HCT116 (cell line): ENCODE data around the gene MCOLN3. TPM values are rescaled to one million over a fixed set of nuclear protein-coding genes. Genes with fewer than 3 reads are reported as not detected.
A peak's percentile ranks its signal among the peaks of the same experiment; 100 is the strongest.

Source experiments
- ATAC-seq: fragments of 200-7000 bp; cut with Tn5 transposase; 2 replicates; pipeline ENCODE4 v1.9.1; 2020; ENCODE audit warnings: mild to moderate bottlenecking, moderate library complexity
- BruUV-seq: library from RNA; stranded (reverse); fragments of 400-500 nt; replicated peaks from 2 replicates; lab custom pipeline; 2021; lab: Mats Ljungman, UMichigan
- CTCF ChIA-PET: fragments of 300-600 bp; sonication (Branson Sonifier 250); formaldehyde crosslinking; loops from one replicate; lab custom pipeline; 2021; ENCODE audit warnings: antibody characterized with exemption; lab: Charles Lee
- POLR2A ChIA-PET: fragments of 300-600, 350-600 bp; sonication (Branson Sonifier 250); formaldehyde crosslinking; loops from one replicate; lab custom pipeline; 2021; ENCODE audit warnings: antibody characterized with exemption; lab: Charles Lee
- RAD21 ChIA-PET, 2 experiments: fragments of 300-600 bp; sonication (Branson Sonifier 250); formaldehyde crosslinking; loops; one replicate each; lab custom pipeline; 2023; ENCODE audit warnings: low total read pairs in 2 of 2; ENCODE audit not compliant: uncharacterized antibody in 2 of 2, unreplicated experiment in 2 of 2, low non-redundant PET in 1 of 2; lab: Charles Lee
- DNase-seq: peaks from one replicate; pipeline ENCODE4 v3.0.0-alpha.2; 2010; ENCODE audit warnings: low read depth, low spot score
- H2AFZ ChIP-seq: fragments of 200-600 bp; shearing (Covaris generic), sonication (generic); 2 replicates; pipeline ENCODE4 v1.6.1; 2017; ENCODE audit warnings: low read depth, mixed run types, mixed read lengths, antibody characterized with exemption, low read length; ENCODE audit not compliant: poor library complexity, severe bottlenecking
- H3K27ac ChIP-seq: 2 replicates; pipeline ENCODE4 v1.5.1; 2012; ENCODE audit warnings: low read depth, low read length
- H3K27me3 ChIP-seq: fragments of 200-600 bp; sonication (generic); 2 replicates; pipeline ENCODE4 v1.6.1; 2016; ENCODE audit warnings: mixed run types, low read length, mixed read lengths; ENCODE audit not compliant: insufficient read depth
- H3K36me3 ChIP-seq, 2 experiments: fragments of 200-500 bp in 1 of 2; fragments of 200-600 bp in 1 of 2; sonication (Bioruptor generic) in 1 of 2; sonication (generic) in 1 of 2; 2 replicates each; pipeline versions ENCODE4 v1.5.1 to v1.6.1; 2014 to 2016; ENCODE audit warnings: low read length in 2 of 2, inconsistent platforms in 1 of 2, mixed read lengths in 1 of 2, mixed run types in 1 of 2; ENCODE audit not compliant: insufficient read depth in 2 of 2, control insufficient read depth in 1 of 2
- H3K4me1 ChIP-seq, 2 experiments: fragments of 200-600 bp in 1 of 2; sonication (generic) in 1 of 2; 2 replicates each; pipeline versions ENCODE4 v1.5.1 to v1.6.1; 2012 to 2017; ENCODE audit warnings: low read length in 2 of 2, inconsistent platforms in 1 of 2, mild to moderate bottlenecking in 1 of 2, mixed read lengths in 1 of 2, mixed run types in 1 of 2, moderate library complexity in 1 of 2; ENCODE audit not compliant: insufficient read depth in 2 of 2, control insufficient read depth in 1 of 2
- H3K4me2 ChIP-seq: fragments of 200-600 bp; sonication (generic); 2 replicates; pipeline ENCODE4 v1.6.1; 2017; ENCODE audit warnings: mixed run types, low read length, mixed read lengths
- H3K4me3 ChIP-seq, 2 experiments: fragments of 200-600 bp in 1 of 2; sonication (generic) in 1 of 2; replicated peaks in 1 of 2; 2 replicates each; pipeline ENCODE4 v1.5.1; 2011 to 2016; ENCODE audit warnings: low read length in 2 of 2, control low read depth in 1 of 2, low read depth in 1 of 2, mild to moderate bottlenecking in 1 of 2, mixed read lengths in 1 of 2, mixed run types in 1 of 2
- H3K79me2 ChIP-seq: fragments of 200-600 bp; sonication (generic); 2 replicates; pipeline ENCODE4 v1.6.1; 2017; ENCODE audit warnings: mild to moderate bottlenecking, mixed run types, low read length, moderate library complexity, mixed read lengths; ENCODE audit not compliant: insufficient read depth
- H3K9ac ChIP-seq: fragments of 200-600 bp; sonication (generic); 2 replicates; pipeline ENCODE4 v1.6.1; 2016; ENCODE audit warnings: low read length, mixed read lengths
- H3K9me2 ChIP-seq: fragments of 200-600 bp; sonication (generic), shearing (Covaris generic); 2 replicates; pipeline ENCODE4 v1.6.1; 2017; ENCODE audit warnings: mixed run types, mild to moderate bottlenecking, moderate library complexity; ENCODE audit not compliant: insufficient read depth
- H3K9me3 ChIP-seq, 2 experiments: fragments of 200-500 bp in 1 of 2; fragments of 200-600 bp in 1 of 2; sonication (Bioruptor generic) in 1 of 2; sonication (generic) in 1 of 2; 2 replicates each; pipeline ENCODE4 v1.6.1; 2014 to 2017; ENCODE audit warnings: low read length in 2 of 2, mixed read lengths in 2 of 2, inconsistent platforms in 1 of 2, low read depth in 1 of 2, mild to moderate bottlenecking in 1 of 2, mixed run types in 1 of 2, moderate library complexity in 1 of 2; ENCODE audit not compliant: control insufficient read depth in 1 of 2, insufficient read depth in 1 of 2
- H4K20me1 ChIP-seq: fragments of 200-600 bp; sonication (generic), shearing (Covaris generic); 2 replicates; pipeline ENCODE4 v1.6.1; 2017; ENCODE audit warnings: mixed run types, mild to moderate bottlenecking, moderate library complexity; ENCODE audit not compliant: insufficient read depth
- CTCF ChIP-seq, 3 experiments: fragments of 200-600 bp in 1 of 3; sonication (generic) in 1 of 3; IDR thresholded peaks in 2 of 3; conservative IDR thresholded peaks in 1 of 3; 2 replicates each; pipeline ENCODE4 v1.5.1; 2012 to 2017; ENCODE audit warnings: low read depth in 2 of 3, low read length in 2 of 3, antibody characterized with exemption in 1 of 3, borderline replicate concordance in 1 of 3, control low read depth in 1 of 3, mild to moderate bottlenecking in 1 of 3, mixed read lengths in 1 of 3, mixed run types in 1 of 3, moderate library complexity in 1 of 3; ENCODE audit not compliant: insufficient read depth in 1 of 3
- MAX ChIP-seq: IDR thresholded peaks from 2 replicates; pipeline ENCODE4 v1.6.1; 2012
- RAD21 ChIP-seq: IDR thresholded peaks from 2 replicates; pipeline ENCODE4 v1.6.1; 2012; ENCODE audit warnings: low read depth, mild to moderate bottlenecking
- TCF7L2 ChIP-seq: IDR thresholded peaks from 2 replicates; pipeline ENCODE4 v1.7.0; 2011; ENCODE audit warnings: borderline replicate concordance, inconsistent platforms; ENCODE audit not compliant: insufficient read depth, insufficient read length; ENCODE audit errors: extremely low read depth
- intact Hi-C: fragments of 100-400 bp; cut with micrococcal nuclease; formaldehyde crosslinking; loops from 2 replicates; pipeline ENCODE4 v1.10.0; 2022
- total RNA-seq: library from RNA; stranded (reverse); gene quantifications from one replicate; pipeline ENCODE4 v1.2.1, GENCODE V29; 2021; ENCODE audit not compliant: unreplicated experiment

The MCOLN3 gene
- total RNA-seq, 1 experiment from 2014 or later: 10.7 TPM

GRCh38 chr1:85047144-85047471 is 1.2 kb downstream of the MCOLN3 start:
- BruUV-seq: TSS peak; percentile 44
- CTCF ChIA-PET: interaction anchor here (1.8 kb wide), 1 partner anchor 102 kb away, joined by 5 read pairs; no protein-coding TSS in a partner anchor

More at GRCh38 chr1:85047144-85047471, 1.2 kb downstream of the MCOLN3 start:
- POLR2A ChIA-PET: no interaction called here
- H3K4me2 ChIP-seq: peak overlapping the region; percentile 89; the same call in 1 of the 2 replicates
- H3K4me3 ChIP-seq: no peak overlapping the region
- H3K27ac ChIP-seq: no peak overlapping the region
- ATAC-seq: no peak
- H3K4me1 ChIP-seq: peaks cover 3 to 12% of the 10 kb centered on the region in 2 experiments; a peak in 3 of 4 replicates
- no peak overlapping the region for H3K9ac ChIP-seq
- H4K20me1 ChIP-seq: no peaks in the 10 kb centered on the region
- intact Hi-C loops: no loop called here
- no peak overlapping the region for H2AFZ ChIP-seq
- no peaks in the 10 kb centered on the region for H3K79me2 ChIP-seq
- RAD21 ChIA-PET: no interaction called here
- no peak for DNase-seq
- H3K9me3 ChIP-seq: no peaks in the 10 kb centered on the region
- no peaks in the 10 kb centered on the region for H3K9me2 ChIP-seq
- H3K27me3 ChIP-seq: no peaks in the 10 kb centered on the region
- no peak for TF ChIP-seq TCF7L2
- no peak for TF ChIP-seq CTCF (IDR thresholded peaks at IDR 0.05 in 2 of 3, conservative IDR thresholded peaks at IDR 0.05 in 1 of 3; ENCODE audit: borderline replicate concordance in 1 of 3, insufficient read depth in 1 of 3, low read depth in 2 of 3, low read length in 2 of 3)
- TF ChIP-seq MAX: no peak
- no peak for TF ChIP-seq RAD21
- H3K36me3 ChIP-seq: no peaks in the 10 kb centered on the region
